ENCODE data around the gene MGAT5.

Gene MGAT5

GRCh38 chr2:134407154-134407890 lies 153.4 kb downstream of the MGAT5 start:
- Mint-ChIP-seq H3K4me1 (peaks cover 42% of the 10 kb centered on the region), H3K9me3 (no peaks in the 10 kb centered on the region), H3K4me3 (no peak overlapping the region), H3K36me3 (ENCODE audit: low read depth) (peaks cover 8% of the 10 kb centered on the region), H3K27ac (no peak overlapping the region), H3K27me3 (no peaks in the 10 kb centered on the region)
- ATAC-seq, result no peak
- no peak for DNase-seq

DNA sequence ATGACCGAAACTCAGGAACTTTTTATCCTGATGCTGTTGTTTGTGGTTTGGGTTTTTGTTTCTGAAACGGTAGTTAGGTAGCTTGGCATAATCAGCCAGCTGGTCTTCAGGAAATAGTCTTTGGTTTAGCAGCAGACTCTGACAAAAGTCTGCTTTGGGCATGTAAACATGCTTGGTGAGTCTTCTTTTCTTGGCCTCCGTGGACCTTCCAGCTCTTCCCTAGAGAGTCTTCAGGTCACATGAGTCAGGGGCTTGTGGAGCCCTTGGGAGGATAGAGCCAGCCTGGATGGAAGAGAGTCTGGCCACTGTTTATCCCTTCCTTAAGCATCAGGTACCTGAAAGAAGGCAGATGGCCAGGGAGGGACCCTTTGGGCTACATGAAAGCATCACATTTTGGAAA lies 154.5 kb downstream of the MGAT5 start:
- H3K4me1 Mint-ChIP-seq, result peaks cover 42% of the 10 kb centered on the region
- H3K36me3 Mint-ChIP-seq (ENCODE audit: low read depth), result peaks cover 6% of the 10 kb centered on the region
- no peak overlapping the region for H3K27ac Mint-ChIP-seq
- no peak overlapping the region for H3K4me3 Mint-ChIP-seq
- H3K9me3 Mint-ChIP-seq, result no peaks in the 10 kb centered on the region
- ATAC-seq, result no peak
- no peaks in the 10 kb centered on the region for H3K27me3 Mint-ChIP-seq
- DNase-seq, result no peak

GRCh38 chr2:134408791-134409190 lies 154.9 kb downstream of the MGAT5 start:
- H3K4me3 Mint-ChIP-seq, result no peak overlapping the region
- DNase-seq (no peak), ATAC-seq (no peak)
- no peak overlapping the region for H3K27ac Mint-ChIP-seq
- peaks cover 3% of the 10 kb centered on the region for H3K36me3 Mint-ChIP-seq (ENCODE audit: low read depth)
- no peaks in the 10 kb centered on the region for H3K9me3 Mint-ChIP-seq
- peaks cover 42% of the 10 kb centered on the region for H3K4me1 Mint-ChIP-seq
- no peaks in the 10 kb centered on the region for H3K27me3 Mint-ChIP-seq

DNA sequence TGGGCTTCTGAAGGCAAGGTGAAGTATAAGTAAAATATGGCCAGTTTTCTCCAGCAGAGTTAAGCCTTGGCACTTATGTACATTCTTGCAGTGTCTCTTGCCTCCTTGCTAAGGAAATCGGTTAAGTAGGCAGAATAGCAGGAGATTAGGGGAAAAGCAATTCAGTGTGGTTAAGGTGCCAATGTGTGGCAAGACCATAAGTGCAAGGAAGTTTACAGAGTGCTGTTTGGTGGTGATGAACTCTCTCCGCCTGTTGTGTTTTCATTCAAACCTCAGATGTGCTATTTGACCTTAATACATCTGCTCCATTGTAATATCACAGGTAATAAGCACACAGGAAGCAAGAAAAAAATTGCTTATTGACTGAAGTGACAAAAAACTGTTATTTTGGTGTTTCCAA lies 156.1 kb downstream of the MGAT5 start:
- Mint-ChIP-seq H3K9me3 (no peaks in the 10 kb centered on the region), H3K27ac (no peak overlapping the region), H3K27me3 (no peaks in the 10 kb centered on the region), H3K4me3 (no peak overlapping the region), H3K36me3 (ENCODE audit: low read depth) (peaks cover 3% of the 10 kb centered on the region), H3K4me1 (peaks cover 42% of the 10 kb centered on the region)
- DNase-seq (no peak), ATAC-seq (no peak)

DNA sequence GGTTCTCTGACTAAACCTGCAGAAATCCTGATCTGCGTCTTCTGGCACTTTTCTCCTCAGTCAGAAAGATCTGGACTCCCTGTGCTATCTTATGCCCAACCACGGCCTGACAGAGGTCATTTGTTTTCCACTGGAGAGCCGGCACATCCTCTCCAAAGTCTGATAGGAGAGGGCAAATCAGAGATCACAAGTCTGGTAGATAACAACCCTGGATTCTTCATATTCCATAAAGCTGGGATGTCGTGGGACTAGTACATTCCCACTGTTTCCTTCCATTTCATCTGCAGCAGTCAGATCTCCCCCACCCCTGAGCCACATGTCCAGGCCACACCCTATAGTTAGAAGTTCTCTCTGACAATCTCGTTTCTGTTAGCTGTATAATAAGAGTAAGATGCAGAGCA lies 157.0 kb downstream of the MGAT5 start:
- Mint-ChIP-seq H3K9me3 (no peaks in the 10 kb centered on the region), H3K4me1 (peaks cover 42% of the 10 kb centered on the region), H3K4me3 (no peak overlapping the region), H3K27ac (no peak overlapping the region), H3K27me3 (no peaks in the 10 kb centered on the region), H3K36me3 (ENCODE audit: low read depth) (peaks cover 3% of the 10 kb centered on the region)
- ATAC-seq (no peak), DNase-seq (no peak)

- Mint-ChIP-seq H3K27me3 (no peaks in the 10 kb centered on the region), H3K4me1 (peaks cover 42% of the 10 kb centered on the region), H3K9me3 (no peaks in the 10 kb centered on the region), H3K4me3 (no peak overlapping the region), H3K36me3 (ENCODE audit: low read depth) (peaks cover 3% of the 10 kb centered on the region), H3K27ac (no peak overlapping the region)
- no peak for ATAC-seq
- DNase-seq, result no peak
Observed at GRCh38 chr2:134411279-134411827, 157.5 kb downstream of the MGAT5 start.

- Mint-ChIP-seq H3K27ac (no peak overlapping the region), H3K27me3 (no peaks in the 10 kb centered on the region), H3K4me3 (no peak overlapping the region), H3K4me1 (peaks cover 40% of the 10 kb centered on the region), H3K36me3 (ENCODE audit: low read depth) (peaks cover 3% of the 10 kb centered on the region), H3K9me3 (no peaks in the 10 kb centered on the region)
- ATAC-seq (peak; percentile 93), DNase-seq (peak; percentile 61)
Observed at GRCh38 chr2:134411828-134412638, 158.2 kb downstream of the MGAT5 start.

- Mint-ChIP-seq H3K4me3 (no peak overlapping the region), H3K36me3 (ENCODE audit: low read depth) (peaks cover 3% of the 10 kb centered on the region), H3K27ac (no peak overlapping the region), H3K27me3 (no peaks in the 10 kb centered on the region), H3K9me3 (no peaks in the 10 kb centered on the region), H3K4me1 (peaks cover 37% of the 10 kb centered on the region)
- DNase-seq (no peak), ATAC-seq (no peak)
Observed at GRCh38 chr2:134412639-134412999, 158.7 kb downstream of the MGAT5 start.

DNA sequence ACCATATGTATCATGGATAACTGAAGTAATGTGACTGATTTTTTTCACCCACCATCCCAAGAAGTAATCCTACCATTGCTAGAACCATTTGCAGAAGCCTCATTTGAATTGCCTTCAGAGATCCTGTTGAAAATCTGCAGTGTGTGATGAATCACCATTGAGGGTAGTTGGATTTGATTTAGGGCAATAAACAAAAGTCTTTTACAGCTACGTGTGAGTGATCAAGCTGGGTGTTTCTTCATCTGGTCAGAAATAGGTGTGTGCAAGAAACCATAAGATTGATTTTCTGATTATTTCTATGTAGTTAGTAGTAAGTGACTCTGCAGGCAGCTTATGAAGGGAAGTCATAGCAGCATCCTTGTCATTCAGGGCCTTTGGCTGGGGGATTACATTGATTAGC lies 159.6 kb downstream of the MGAT5 start:
- Mint-ChIP-seq H3K36me3 (ENCODE audit: low read depth) (peaks cover 3% of the 10 kb centered on the region), H3K9me3 (no peaks in the 10 kb centered on the region), H3K27me3 (no peaks in the 10 kb centered on the region), H3K27ac (no peak overlapping the region), H3K4me1 (peaks cover 35% of the 10 kb centered on the region), H3K4me3 (no peak overlapping the region)
- DNase-seq (no peak), ATAC-seq (no peak)

DNA sequence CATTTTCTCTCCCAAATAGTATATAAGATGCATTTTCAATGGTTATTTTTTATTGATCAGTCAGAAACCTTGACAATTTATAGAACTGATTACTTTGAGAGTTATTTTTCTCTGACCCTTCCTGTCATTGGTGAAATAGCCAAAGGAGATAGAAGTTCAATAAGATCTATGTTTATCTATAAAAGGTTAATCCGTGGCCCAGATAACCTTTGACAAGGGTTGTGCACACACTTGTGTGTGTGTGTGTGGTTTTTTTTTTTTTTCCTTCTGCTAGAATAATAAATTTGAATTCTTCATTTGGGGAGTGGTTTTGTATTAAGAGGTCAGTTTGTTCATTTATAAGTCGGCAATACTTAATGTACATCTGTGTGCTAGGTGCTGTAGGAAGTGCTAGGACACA lies 160.0 kb downstream of the MGAT5 start:
- Mint-ChIP-seq H3K4me3 (no peak overlapping the region), H3K27me3 (no peaks in the 10 kb centered on the region), H3K4me1 (peaks cover 32% of the 10 kb centered on the region), H3K9me3 (no peaks in the 10 kb centered on the region), H3K36me3 (ENCODE audit: low read depth) (peaks cover 3% of the 10 kb centered on the region), H3K27ac (no peak overlapping the region)
- DNase-seq (no peak), ATAC-seq (no peak)

- DNase-seq, result no peak
- no peak overlapping the region for H3K4me3 Mint-ChIP-seq
- H3K36me3 Mint-ChIP-seq (ENCODE audit: low read depth), result peaks cover 5% of the 10 kb centered on the region
- no peak overlapping the region for H3K27ac Mint-ChIP-seq
- no peak for ATAC-seq
- no peaks in the 10 kb centered on the region for H3K9me3 Mint-ChIP-seq
- peaks cover 13% of the 10 kb centered on the region for H3K4me1 Mint-ChIP-seq
- H3K27me3 Mint-ChIP-seq, result no peaks in the 10 kb centered on the region
Observed at GRCh38 chr2:134416018-134416417, 162.1 kb downstream of the MGAT5 start.

- DNase-seq (no peak), ATAC-seq (no peak)
- Mint-ChIP-seq H3K9me3 (no peaks in the 10 kb centered on the region), H3K36me3 (ENCODE audit: low read depth) (peaks cover 5% of the 10 kb centered on the region), H3K4me3 (no peak overlapping the region), H3K27ac (no peak overlapping the region), H3K4me1 (peaks cover 7% of the 10 kb centered on the region), H3K27me3 (no peaks in the 10 kb centered on the region)
Observed at GRCh38 chr2:134416637-134417036, 162.8 kb downstream of the MGAT5 start.

- no peak for DNase-seq
- no peak for ATAC-seq
- Mint-ChIP-seq H3K9me3 (no peaks in the 10 kb centered on the region), H3K4me3 (no peak overlapping the region), H3K27ac (no peak overlapping the region), H3K27me3 (no peaks in the 10 kb centered on the region), H3K4me1 (peaks cover 2% of the 10 kb centered on the region), H3K36me3 (ENCODE audit: low read depth) (peaks cover 5% of the 10 kb centered on the region)
Observed at GRCh38 chr2:134417968-134418582, 164.2 kb downstream of the MGAT5 start.

- no peak overlapping the region for H3K27ac Mint-ChIP-seq
- H3K4me1 Mint-ChIP-seq, result peaks cover 2% of the 10 kb centered on the region
- no peak overlapping the region for H3K4me3 Mint-ChIP-seq
- H3K9me3 Mint-ChIP-seq, result no peaks in the 10 kb centered on the region
- ATAC-seq, result no peak
- no peaks in the 10 kb centered on the region for H3K27me3 Mint-ChIP-seq
- peaks cover 12% of the 10 kb centered on the region for H3K36me3 Mint-ChIP-seq (ENCODE audit: low read depth)
- DNase-seq, result no peak
Observed at GRCh38 chr2:134420259-134420658, 166.4 kb downstream of the MGAT5 start.

- H3K27ac Mint-ChIP-seq, result no peak overlapping the region
- DNase-seq (no peak), ATAC-seq (no peak)
- H3K4me3 Mint-ChIP-seq, result no peak overlapping the region
- no peaks in the 10 kb centered on the region for H3K27me3 Mint-ChIP-seq
- peaks cover 2% of the 10 kb centered on the region for H3K4me1 Mint-ChIP-seq
- H3K36me3 Mint-ChIP-seq (ENCODE audit: low read depth), result peaks cover 16% of the 10 kb centered on the region
- H3K9me3 Mint-ChIP-seq, result no peaks in the 10 kb centered on the region
Observed at GRCh38 chr2:134420920-134421319, 167.0 kb downstream of the MGAT5 start.

All from activated naive CD8-positive, alpha-beta T cell treated with anti-CD3 and anti-CD28 coated beads, Interleukin-2, amount 50 U/mL, for 24 hours (primary cell).